Smooth muscle cell of the brain vasculature (primary cell): Measurements from ENCODE around the gene NSUN6.

Experiments
- DNase-seq: peaks from one replicate; pipeline ENCODE4 v3.0.0-alpha.2; 2012; ENCODE audit warnings: low read depth, low spot score

The NSUN6 gene

GRCh38 chr10:18563003-18563726 lies 88.2 kb downstream of the NSUN6 start:
- DNase-seq, result no peak

DNA sequence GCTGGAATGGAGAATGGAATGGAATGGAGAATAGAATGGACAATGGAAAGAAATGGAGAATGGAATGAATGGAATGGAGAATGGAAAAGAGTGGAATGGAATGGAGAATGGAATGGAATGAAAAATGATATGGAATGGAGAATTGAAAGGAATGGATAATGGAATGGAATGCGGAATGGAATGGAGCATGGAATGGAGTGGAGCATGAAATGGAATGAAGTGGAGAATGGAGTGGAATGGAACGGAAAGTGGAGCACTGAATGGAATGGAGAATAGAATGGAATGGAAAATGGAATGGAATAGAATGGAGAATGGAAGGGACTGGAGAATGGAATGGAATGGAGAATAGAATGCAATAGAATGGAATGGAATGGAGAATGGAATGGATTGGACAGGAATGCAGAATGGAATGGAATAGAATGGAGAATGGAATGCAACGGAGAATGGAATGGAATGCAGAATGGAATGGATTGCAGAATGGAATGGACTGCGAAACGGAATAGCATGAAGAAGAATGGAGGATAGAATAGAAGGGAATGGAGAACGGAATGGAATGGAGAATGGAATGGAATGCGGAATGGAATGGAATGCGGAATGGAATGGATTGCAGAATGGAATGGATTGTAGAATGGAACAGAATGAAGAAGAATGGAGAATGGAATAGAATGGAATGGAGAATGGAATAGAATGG lies 89.4 kb downstream of the NSUN6 start:
- DNase-seq, result no peak

DNA sequence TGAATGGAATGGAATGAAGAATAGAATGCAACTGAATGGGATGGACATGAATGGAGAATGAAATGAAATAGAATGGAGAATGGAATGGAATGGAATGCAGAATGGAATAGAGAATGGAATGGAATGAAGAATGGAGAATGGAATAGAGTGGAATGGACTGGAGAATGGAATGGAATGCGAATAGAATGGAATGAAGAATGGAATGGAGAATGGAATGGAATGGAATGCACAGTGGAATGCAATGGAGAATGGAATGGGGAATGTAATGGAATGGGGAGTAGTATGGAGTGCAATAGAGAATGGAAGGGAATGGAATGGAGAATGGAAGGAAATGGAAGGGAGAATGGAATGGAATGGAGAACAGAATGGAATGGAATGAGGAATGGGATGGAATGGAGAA lies 93.4 kb downstream of the NSUN6 start:
- DNase-seq, result no peak

DNA sequence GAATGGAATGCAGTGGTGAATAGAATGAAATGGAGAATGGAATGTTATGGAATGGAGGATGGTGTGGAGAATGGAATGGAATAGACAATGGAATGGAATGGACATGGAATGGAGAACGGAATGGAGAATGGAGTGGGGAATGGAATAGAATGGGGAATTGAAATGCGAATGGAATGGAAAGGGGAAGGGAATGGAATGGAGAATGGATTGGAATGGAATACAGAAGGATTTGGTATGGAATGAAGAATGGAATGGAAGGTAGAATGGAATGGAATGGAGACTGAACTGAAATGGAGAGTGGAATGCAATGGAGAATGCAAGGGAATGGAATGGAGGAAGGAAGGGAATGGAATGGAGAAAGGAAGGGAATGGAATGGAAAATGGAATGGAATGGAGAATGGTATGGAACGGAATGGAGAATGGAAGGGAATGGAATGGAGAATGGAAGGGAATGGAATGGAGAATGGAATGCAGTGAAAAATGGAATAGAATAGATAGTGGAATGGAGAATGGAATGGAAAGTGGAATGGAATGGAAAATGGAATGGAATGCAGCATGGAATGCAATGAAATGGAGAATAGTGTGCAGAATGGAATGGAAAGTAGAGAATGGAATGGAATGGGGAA lies 94.8 kb downstream of the NSUN6 start:
- no peak for DNase-seq

GRCh38 chr10:18554479-18554878 lies 96.9 kb downstream of the NSUN6 start:
- no peak for DNase-seq

DNA sequence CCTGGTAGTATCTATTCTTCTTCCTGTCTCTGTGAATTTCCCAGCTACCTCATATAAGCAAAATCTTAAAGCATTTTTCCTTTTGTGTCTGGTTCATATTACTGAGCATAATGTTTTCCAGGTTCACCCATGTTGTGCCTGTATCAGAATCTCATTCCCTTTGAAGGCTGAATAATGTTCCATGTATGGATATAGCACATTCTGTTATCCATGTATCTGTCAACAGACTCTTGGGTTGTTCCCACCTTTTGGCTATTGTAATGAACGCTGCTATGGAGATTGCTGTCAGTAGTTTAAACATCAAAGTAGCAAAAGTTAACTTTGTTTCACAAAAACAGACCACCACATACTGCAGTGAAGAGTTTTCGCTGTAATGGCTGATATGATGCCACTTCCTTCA lies 99.9 kb downstream of the NSUN6 start:
- no peak for DNase-seq

- no peak for DNase-seq
Observed at GRCh38 chr10:18549105-18549504, 102.3 kb downstream of the NSUN6 start.

DNA sequence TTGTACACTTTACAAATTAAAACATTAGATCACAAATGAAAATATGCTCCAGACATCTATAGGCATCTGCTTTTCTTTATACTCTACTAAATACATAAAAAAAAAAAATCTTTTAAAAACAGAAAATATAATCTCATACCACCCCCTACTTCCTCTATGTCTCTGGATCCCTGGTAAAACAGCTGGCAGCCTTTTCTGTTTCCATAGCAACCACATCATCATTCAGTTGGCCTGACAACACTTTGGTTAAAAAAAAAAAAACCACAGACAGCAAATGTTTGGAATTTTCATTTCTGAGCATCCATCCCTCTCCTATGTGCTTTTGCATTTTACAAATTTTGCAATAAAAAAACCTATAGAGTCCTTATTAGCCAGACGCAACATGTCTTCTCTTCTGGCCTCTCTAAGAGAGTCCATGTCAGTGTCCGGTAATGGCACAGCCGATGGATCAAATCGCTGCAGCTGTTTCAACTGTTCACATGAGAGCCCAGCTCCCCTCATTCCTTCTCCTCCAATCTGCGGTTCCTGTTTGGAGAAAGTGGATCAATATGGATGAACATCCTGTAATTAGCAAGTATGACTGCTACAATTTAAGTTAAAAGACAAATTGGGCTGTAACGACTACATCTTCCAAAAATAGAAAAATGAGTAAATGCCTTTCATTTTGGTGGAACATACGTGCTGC lies 105.6 kb downstream of the NSUN6 start:
- no peak for DNase-seq

DNA sequence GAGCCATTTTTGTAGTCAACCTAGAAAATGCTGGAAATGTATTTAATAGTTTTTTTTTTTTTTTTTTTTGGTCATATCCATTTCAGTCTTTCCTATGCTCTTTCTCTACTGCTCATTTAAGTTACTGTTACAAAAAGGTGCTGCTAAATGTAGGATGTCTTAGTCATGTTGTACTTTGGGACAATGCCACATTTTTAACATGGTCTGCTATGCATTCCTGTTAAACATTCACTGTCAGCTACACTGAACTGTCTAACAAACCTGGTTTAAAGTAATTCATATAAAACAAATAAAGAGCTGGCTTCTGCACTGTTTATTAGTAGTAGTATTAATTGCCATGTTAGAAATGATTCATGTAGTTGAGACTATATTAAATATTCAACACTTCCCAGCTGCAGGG lies 108.6 kb downstream of the NSUN6 start:
- DNase-seq, result no peak

DNA sequence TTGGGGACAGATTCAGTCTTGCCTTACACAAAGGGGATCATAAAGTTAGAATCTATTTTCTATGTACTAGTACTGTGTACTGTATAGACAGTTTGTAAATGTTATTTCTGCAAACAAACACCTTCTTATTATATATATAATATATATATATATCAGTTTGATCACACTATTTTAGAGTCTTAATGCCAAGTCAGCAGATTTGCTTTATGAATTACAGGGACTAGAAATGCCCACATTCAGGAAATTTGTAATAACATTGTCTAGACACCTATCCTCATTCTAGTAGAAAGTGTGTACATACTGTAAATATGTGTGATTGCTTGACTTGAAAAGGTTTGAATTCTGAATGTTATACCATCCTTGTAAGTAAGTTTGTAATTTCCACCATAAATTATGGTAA lies 111.2 kb downstream of the NSUN6 start:
- DNase-seq, result no peak

GRCh38 chr10:18539335-18539734 lies 112.1 kb downstream of the NSUN6 start:
- no peak for DNase-seq

- DNase-seq, result no peak
Observed at GRCh38 chr10:18533896-18534295, 117.5 kb downstream of the NSUN6 start.

DNA sequence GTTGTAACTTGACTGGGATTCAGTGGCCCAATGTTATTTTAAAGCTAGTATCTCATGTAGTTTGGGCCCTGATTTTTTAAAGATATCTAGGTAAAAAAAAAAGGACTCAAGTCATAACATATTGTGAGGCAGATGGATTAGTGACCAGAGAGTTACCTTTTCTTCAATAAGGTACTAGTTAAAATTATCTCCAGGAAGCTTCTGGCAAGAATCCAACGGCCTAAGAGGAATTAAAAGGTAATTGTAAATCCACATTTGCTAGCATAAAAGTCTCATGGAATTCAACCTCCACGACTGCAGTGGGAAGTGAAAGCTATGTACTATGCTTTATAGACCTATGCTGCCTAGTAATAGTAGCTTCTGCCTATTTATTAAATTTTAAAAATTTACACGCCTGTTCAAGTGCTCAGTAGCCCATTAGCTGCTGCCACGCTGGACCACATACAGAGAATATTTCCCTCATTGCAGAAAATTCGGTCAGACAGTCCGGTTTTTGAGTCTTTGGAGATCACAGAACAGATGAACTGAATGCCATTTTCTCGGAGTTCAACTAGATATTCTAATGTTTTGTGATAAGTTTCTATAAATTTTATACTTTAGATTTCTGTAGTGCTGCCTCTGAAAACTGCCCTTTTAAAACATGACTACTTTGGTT lies 118.4 kb downstream of the NSUN6 start:
- no peak for DNase-seq

DNA sequence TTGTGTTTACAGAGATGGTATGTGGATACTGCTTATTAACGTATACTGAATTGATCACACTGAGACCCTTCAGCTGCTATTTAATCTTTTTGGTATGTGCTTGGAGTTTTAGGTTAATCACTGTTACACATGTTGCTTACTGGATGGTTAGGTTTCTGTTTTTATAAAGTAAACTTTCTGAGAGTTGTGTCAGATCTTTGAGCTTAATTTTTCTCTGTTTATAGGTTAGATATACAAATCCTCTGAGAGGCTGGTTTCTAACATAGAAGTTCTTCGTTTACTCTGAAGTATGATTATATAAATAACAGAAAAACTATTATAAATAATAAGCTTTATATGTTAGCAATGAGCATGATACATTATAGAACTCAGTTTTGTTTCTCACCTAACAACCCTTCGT lies 123.1 kb downstream of the NSUN6 start:
- DNase-seq, result no peak

GRCh38 chr10:18527687-18528086 lies 123.7 kb downstream of the NSUN6 start:
- DNase-seq, result no peak

DNA sequence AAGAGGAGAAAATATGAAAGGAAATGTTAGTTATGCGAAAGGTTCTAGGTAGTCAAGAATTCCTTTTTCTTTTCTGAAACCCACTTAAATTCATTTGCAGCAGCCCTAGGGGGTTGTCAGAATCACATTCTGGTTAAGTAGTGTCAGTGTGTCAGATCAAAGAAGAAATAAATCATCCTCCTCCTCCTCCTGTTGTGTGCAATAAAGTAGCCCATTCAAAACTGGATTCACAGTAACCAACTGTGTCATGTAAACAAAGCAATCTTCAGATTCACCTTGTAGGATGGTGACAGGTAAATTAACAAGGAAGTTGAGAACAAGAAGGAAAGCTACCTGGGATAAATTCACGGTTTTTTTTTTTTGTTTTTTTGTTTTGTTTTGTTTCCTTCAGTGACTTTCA lies 127.5 kb downstream of the NSUN6 start:
- DNase-seq, result no peak

DNA sequence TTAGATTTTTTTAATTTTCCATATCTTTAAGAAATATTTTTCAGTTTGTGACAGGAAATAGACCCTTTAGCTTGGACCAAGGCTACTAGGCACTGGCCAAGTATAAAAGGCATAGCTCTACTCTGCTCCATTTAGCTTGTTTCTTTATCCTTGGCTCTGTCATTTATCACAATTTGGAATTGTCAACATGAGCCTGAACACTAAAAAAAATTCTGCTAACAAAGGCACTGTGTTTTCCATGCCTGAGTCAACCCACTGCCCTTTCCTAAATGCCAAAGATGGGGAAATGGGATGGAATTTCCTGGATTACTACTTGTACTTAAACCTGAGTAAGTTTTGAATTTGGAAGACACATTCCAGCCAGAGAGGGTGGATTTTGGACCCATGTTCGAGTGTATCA lies 128.4 kb downstream of the NSUN6 start:
- no peak for DNase-seq

DNA sequence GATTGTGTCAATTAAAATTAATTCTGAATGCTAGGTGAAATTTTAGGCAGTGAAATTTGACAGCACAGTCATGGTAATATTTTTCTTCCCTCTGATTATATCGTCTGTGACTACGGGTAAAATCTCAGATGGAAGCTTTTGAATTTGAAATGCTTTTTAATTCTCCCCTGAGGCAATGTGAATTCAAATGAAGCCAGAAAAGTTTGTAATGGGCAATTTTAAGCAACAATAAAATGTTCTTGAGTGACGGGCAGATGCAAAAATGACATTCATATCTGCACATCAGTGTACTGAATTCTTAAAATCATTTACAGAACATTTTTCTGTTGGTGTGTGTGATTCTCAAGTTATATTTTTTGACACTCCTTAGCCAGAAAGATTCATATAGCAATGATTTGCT lies 134.5 kb downstream of the NSUN6 start:
- DNase-seq, result no peak

DNA sequence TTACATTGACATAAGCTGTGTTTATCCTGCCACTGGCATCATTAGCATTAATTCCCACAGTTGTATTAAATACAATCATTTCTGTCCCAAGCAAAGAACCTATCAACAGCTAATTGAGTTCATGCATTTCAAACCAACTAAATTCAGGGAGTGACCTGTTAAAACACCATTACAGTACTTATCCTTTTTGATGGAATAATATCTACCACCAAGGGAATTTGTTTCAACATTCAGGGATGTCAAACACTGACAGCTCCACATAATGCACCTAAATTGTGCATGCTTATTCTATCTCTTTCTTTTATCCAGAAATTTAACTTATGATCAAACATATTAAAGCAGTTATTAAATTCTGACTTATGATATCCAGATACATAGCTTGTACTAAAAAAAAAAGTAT lies 136.8 kb downstream of the NSUN6 start:
- no peak for DNase-seq

DNA sequence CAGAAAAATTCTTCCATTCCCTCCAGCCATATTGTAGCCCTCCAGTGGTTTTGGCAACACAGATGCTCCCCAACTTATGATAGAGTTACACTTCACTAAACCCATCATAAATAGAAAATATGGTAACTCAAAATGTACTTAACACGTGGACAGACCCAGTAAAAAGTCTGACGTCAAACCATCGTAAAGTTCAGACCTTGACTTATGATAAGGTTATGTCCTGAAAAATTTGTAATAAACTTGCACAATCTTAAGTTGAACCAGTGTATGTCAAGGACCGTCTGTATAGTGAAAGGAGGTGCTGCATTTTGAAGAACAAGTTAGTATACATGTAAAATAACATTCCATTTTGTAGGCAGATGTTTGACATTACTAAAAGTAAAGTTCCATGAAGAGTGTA lies 142.8 kb downstream of the NSUN6 start:
- DNase-seq, result no peak

DNA sequence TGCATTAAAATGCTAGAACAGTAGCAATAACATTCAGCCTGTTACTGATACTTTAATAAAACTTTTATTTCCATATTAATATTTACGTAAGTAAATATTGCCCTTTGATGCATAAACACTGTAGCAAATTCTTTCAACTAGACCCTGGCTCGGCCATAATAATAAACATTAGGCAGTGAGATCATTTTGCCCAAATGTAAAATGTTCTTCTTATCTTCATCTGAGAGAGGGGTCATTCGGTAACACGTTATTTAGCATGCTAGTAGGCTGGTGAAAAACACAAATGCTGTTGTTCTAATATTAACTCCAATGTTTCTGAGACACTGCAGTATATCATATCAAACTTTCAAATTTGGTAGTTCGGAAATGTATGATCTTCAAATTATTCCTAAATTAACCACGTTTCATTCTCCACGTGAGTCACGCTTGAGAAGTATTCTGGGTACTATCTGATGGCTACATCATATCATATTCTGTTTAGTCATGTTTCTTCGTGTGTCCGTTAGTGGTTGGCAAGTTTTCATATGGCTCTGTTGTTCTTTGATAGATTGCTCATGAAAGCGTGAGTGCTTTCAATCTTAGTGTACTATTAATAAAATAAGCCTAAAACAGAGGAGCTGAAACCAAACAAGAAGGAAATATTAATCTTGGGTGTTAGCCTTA lies 145.8 kb downstream of the NSUN6 start:
- no peak for DNase-seq
